Prostate gland (tissue), 2 donors: Measurements from ENCODE around the gene LSM4.

Experiments
- POLR2A ChIP-seq: fragments of 450-650 bp; IDR thresholded peaks from one replicate; pipeline ENCODE4 v1.6.1; 2016; ENCODE audit warnings: antibody characterized with exemption, mild to moderate bottlenecking
- TF ChIP-seq, protein P1 (sequence below), 4 experiments: fragments of 200-600 bp in 2 of 4; fragments of 450-650 bp in 2 of 4; sonication (generic) in 2 of 4; IDR thresholded peaks; 1 replicate in 3 of 4; 2 replicates in 1 of 4; pipeline ENCODE4 v1.5.1; 2016 to 2019; ENCODE audit warnings: antibody characterized with exemption in 4 of 4, mild to moderate bottlenecking in 2 of 4, moderate library complexity in 2 of 4

DNA sequence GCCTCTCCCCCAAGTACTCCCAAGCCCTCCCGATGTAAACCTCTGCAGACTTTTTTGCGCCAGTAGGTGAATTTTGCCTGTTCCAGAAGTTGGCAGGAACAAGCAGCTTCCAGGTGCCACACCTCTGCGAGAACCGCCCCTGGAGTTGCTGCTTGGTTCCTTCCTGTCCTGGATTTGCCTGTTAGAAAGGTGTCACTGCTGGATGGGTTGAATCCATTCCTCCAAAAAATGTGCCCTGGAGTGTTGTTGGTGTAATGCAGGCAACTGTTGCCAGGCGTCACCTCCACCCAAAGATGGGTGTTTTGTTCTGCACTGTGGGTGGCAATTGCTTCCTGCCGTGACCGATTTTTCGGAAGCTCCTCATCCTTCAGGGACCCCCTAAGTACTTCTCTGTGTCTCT is 23.2 kb upstream of the LSM4 start:
- TF ChIP-seq POLR2A, result no peak
- TF ChIP-seq, protein P1, sequence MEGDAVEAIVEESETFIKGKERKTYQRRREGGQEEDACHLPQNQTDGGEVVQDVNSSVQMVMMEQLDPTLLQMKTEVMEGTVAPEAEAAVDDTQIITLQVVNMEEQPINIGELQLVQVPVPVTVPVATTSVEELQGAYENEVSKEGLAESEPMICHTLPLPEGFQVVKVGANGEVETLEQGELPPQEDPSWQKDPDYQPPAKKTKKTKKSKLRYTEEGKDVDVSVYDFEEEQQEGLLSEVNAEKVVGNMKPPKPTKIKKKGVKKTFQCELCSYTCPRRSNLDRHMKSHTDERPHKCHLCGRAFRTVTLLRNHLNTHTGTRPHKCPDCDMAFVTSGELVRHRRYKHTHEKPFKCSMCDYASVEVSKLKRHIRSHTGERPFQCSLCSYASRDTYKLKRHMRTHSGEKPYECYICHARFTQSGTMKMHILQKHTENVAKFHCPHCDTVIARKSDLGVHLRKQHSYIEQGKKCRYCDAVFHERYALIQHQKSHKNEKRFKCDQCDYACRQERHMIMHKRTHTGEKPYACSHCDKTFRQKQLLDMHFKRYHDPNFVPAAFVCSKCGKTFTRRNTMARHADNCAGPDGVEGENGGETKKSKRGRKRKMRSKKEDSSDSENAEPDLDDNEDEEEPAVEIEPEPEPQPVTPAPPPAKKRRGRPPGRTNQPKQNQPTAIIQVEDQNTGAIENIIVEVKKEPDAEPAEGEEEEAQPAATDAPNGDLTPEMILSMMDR (IDR thresholded peaks at IDR 0.05), result no peak
